GM23338 (cell line): Measurements from ENCODE around the gene TRABD. TPM values are rescaled to one million over a fixed set of nuclear protein-coding genes. Genes with fewer than 3 reads are reported as not detected.

ENCODE experiments used
- ATAC-seq: fragments of 200-7000 bp; cut with Tn5 transposase; 3 replicates; pipeline ENCODE4 v1.9.1; 2020
- DNase-seq: peaks from one replicate; pipeline ENCODE4 v3.0.0-alpha.2; 2015; ENCODE audit warnings: low spot score
- H2AFZ ChIP-seq: fragments of 200-600 bp; sonication (generic); 2 replicates; pipeline ENCODE4 v1.8.0; 2016; ENCODE audit warnings: antibody characterized with exemption, mild to moderate bottlenecking, moderate library complexity
- H3F3A ChIP-seq: fragments of 200-600 bp; sonication (generic); replicated peaks from 2 replicates; pipeline ENCODE4 v1.8.0; 2017; ENCODE audit warnings: antibody characterized with exemption, mixed run types, low read depth
- H3K27ac ChIP-seq: fragments of 200-600 bp; sonication (generic); 2 replicates; pipeline ENCODE4 v1.6.1; 2016; ENCODE audit warnings: low read depth
- H3K27me3 ChIP-seq: fragments of 200-600 bp; sonication (generic); 2 replicates; pipeline ENCODE4 v1.8.0; 2016; ENCODE audit warnings: mild to moderate bottlenecking, mixed run types, moderate library complexity; ENCODE audit not compliant: insufficient read depth
- H3K36me3 ChIP-seq: fragments of 200-600 bp; sonication (generic); 2 replicates; pipeline ENCODE4 v1.8.0; 2016; ENCODE audit warnings: mild to moderate bottlenecking; ENCODE audit not compliant: insufficient read depth
- H3K4me1 ChIP-seq: fragments of 200-600 bp; sonication (generic); 2 replicates; pipeline ENCODE4 v1.8.0; 2016; ENCODE audit warnings: mild to moderate bottlenecking, moderate library complexity; ENCODE audit not compliant: insufficient read depth
- H3K4me2 ChIP-seq: fragments of 200-600 bp; sonication (generic); 2 replicates; pipeline ENCODE4 v1.7.1; 2017; ENCODE audit warnings: mixed run types
- H3K4me3 ChIP-seq: fragments of 200-600 bp; sonication (generic); 2 replicates; pipeline ENCODE4 v1.6.1; 2016; ENCODE audit warnings: mixed run types
- H3K79me2 ChIP-seq: fragments of 200-600 bp; sonication (generic); replicated peaks from 2 replicates; pipeline ENCODE4 v1.8.0; 2017; ENCODE audit warnings: mild to moderate bottlenecking; ENCODE audit not compliant: insufficient read depth
- H3K9me2 ChIP-seq: fragments of 200-600 bp; sonication (generic); 2 replicates; pipeline ENCODE4 v1.8.0; 2017; ENCODE audit not compliant: insufficient read depth
- H4K20me1 ChIP-seq: fragments of 200-600 bp; sonication (generic); replicated peaks from 2 replicates; pipeline ENCODE4 v1.8.0; 2017; ENCODE audit warnings: mild to moderate bottlenecking; ENCODE audit not compliant: insufficient read depth
- H3K27ac Mint-ChIP-seq: 2 replicates; pipeline ENCODE4 v1.8.0; 2020; ENCODE audit warnings: inconsistent platforms, mild to moderate bottlenecking, moderate library complexity, mixed read lengths
- H3K27me3 Mint-ChIP-seq: 3 replicates; pipeline ENCODE4 v1.8.0; 2022; ENCODE audit warnings: low read depth, mild to moderate bottlenecking, moderate library complexity, mixed read lengths, inconsistent platforms; ENCODE audit not compliant: insufficient read depth, poor library complexity
- H3K36me3 Mint-ChIP-seq: 3 replicates; pipeline ENCODE4 v1.8.0; 2021; ENCODE audit warnings: low read depth, mild to moderate bottlenecking, inconsistent platforms, moderate library complexity, mixed read lengths
- H3K4me1 Mint-ChIP-seq: 3 replicates; pipeline ENCODE4 v1.8.0; 2020; ENCODE audit warnings: mild to moderate bottlenecking, inconsistent platforms, mixed read lengths
- H3K4me3 Mint-ChIP-seq: 3 replicates; pipeline ENCODE4 v1.8.0; 2021; ENCODE audit warnings: moderate library complexity, mild to moderate bottlenecking, inconsistent platforms, mixed read lengths
- H3K9me3 Mint-ChIP-seq: 3 replicates; pipeline ENCODE4 v1.8.0; 2020; ENCODE audit warnings: moderate library complexity, mild to moderate bottlenecking, inconsistent platforms, mixed read lengths
- CREB1 ChIP-seq: fragments of 250-450 bp; sonication (Bioruptor Pico); IDR thresholded peaks from 2 replicates; pipeline ENCODE4 v1.5.0; 2020; ENCODE audit warnings: low read depth, mild to moderate bottlenecking, moderate library complexity
- CTCF ChIP-seq, 2 experiments: fragments of 200-600 bp in 1 of 2; sonication (generic) in 1 of 2; conservative IDR thresholded peaks; 2 replicates each; pipeline versions ENCODE4 v1.5.1 to v1.6.1; 2016 to 2017; ENCODE audit warnings: antibody characterized with exemption in 2 of 2, low read depth in 2 of 2, mild to moderate bottlenecking in 2 of 2, moderate library complexity in 1 of 2
- EZH2 ChIP-seq: fragments of 200-600 bp; sonication (generic); IDR thresholded peaks from one replicate; pipeline ENCODE4 v1.8.0; 2017; ENCODE audit warnings: antibody characterized with exemption, mild to moderate bottlenecking, low read depth; ENCODE audit not compliant: unreplicated experiment
- EZH2phosphoT487 ChIP-seq: fragments of 200-600 bp; sonication (generic); IDR thresholded peaks from one replicate; pipeline ENCODE4 v1.8.1; 2018; ENCODE audit warnings: antibody characterized with exemption; ENCODE audit not compliant: unreplicated experiment
- JUNB ChIP-seq: IDR thresholded peaks from one replicate; pipeline ENCODE4 v1.6.1; 2016; ENCODE audit warnings: antibody characterized with exemption; ENCODE audit not compliant: unreplicated experiment
- NANOG ChIP-seq: IDR thresholded peaks from 2 replicates; pipeline ENCODE4 v1.6.1; 2016; ENCODE audit warnings: antibody characterized with exemption, borderline replicate concordance
- ZNF114 ChIP-seq: fragments of 250-450 bp; sonication (Bioruptor Pico); IDR thresholded peaks from 2 replicates; pipeline ENCODE4 v1.5.0; 2020; ENCODE audit warnings: mild to moderate bottlenecking, moderate library complexity
- ZNF331 ChIP-seq: fragments of 250-450 bp; sonication (Bioruptor Pico); IDR thresholded peaks from 2 replicates; pipeline ENCODE4 v1.5.0; 2020; ENCODE audit warnings: low read depth, mild to moderate bottlenecking, moderate library complexity
- polyA plus RNA-seq: library from polyadenylated mRNA; unstranded; fragments of >200 nt; fragmentation: Nextera tagmentation; extraction: Ambion mirVana; gene quantifications from 2 replicates; pipeline ENCODE4 v1.2.1, GENCODE V29; 2016
- total RNA-seq: library from RNA; depleted of rRNA; stranded (reverse); fragments of >200 nt; shearing (Covaris generic); gene quantifications from 2 replicates; pipeline ENCODE4 v1.2.3, GENCODE V29; 2014
- TF ChIP-seq, protein P1 (sequence below): IDR thresholded peaks from one replicate; pipeline ENCODE4 v1.6.1; 2018; ENCODE audit warnings: antibody characterized with exemption; ENCODE audit not compliant: unreplicated experiment

TRABD gene
- total and polyA plus RNA-seq, 2 experiments from 2014 or later: 44.1 to 66.1 TPM

- Histone ChIP-seq H3K27ac (no peak overlapping the region), H3K79me2 (peaks cover 5% of the 10 kb centered on the region; the same call in 1 of the 2 replicates), H3K36me3 (no peaks in the 10 kb centered on the region), H3K4me2 (no peak overlapping the region), H3K4me1 (no peaks in the 10 kb centered on the region; the same call in 1 of the 2 replicates), H3K4me3 (no peak overlapping the region), H4K20me1 (peaks cover 8% of the 10 kb centered on the region), H2AFZ (no peak overlapping the region), H3K27me3 (no peaks in the 10 kb centered on the region), H3K9me2 (no peaks in the 10 kb centered on the region), H3F3A (no peaks in the 10 kb centered on the region)
- ATAC-seq: peak; percentile 88
- TF ChIP-seq JUNB (no peak), NANOG (no peak), EZH2phosphoT487 (no peak), ZNF331 (no peak)
- TF ChIP-seq, protein P1, sequence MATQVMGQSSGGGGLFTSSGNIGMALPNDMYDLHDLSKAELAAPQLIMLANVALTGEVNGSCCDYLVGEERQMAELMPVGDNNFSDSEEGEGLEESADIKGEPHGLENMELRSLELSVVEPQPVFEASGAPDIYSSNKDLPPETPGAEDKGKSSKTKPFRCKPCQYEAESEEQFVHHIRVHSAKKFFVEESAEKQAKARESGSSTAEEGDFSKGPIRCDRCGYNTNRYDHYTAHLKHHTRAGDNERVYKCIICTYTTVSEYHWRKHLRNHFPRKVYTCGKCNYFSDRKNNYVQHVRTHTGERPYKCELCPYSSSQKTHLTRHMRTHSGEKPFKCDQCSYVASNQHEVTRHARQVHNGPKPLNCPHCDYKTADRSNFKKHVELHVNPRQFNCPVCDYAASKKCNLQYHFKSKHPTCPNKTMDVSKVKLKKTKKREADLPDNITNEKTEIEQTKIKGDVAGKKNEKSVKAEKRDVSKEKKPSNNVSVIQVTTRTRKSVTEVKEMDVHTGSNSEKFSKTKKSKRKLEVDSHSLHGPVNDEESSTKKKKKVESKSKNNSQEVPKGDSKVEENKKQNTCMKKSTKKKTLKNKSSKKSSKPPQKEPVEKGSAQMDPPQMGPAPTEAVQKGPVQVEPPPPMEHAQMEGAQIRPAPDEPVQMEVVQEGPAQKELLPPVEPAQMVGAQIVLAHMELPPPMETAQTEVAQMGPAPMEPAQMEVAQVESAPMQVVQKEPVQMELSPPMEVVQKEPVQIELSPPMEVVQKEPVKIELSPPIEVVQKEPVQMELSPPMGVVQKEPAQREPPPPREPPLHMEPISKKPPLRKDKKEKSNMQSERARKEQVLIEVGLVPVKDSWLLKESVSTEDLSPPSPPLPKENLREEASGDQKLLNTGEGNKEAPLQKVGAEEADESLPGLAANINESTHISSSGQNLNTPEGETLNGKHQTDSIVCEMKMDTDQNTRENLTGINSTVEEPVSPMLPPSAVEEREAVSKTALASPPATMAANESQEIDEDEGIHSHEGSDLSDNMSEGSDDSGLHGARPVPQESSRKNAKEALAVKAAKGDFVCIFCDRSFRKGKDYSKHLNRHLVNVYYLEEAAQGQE: no peak
- H3K9me3 Mint-ChIP-seq: no peaks in the 10 kb centered on the region
- peak; percentile 77 for DNase-seq
- peaks cover 1% of the 10 kb centered on the region for H3K27me3 Mint-ChIP-seq
- H3K36me3 Mint-ChIP-seq: peaks cover 62% of the 10 kb centered on the region
- no peak overlapping the region; the same call in 2 of the 3 replicates for H3K4me3 Mint-ChIP-seq
- peaks cover 2% of the 10 kb centered on the region; the same call in 2 of the 3 replicates for H3K4me1 Mint-ChIP-seq
- H3K27ac Mint-ChIP-seq: no peak overlapping the region
Measured at GRCh38 chr22:50218996-50219727, 33.4 kb downstream of the TRABD start.

- H2AFZ ChIP-seq: no peak overlapping the region
- no peaks in the 10 kb centered on the region for H3K36me3 ChIP-seq
- H3K27me3 ChIP-seq: no peaks in the 10 kb centered on the region
- no peaks in the 10 kb centered on the region; the same call in 1 of the 2 replicates for H3K4me1 ChIP-seq
- H3K4me2 ChIP-seq: no peak overlapping the region
- DNase-seq (no peak), ATAC-seq (no peak)
- H4K20me1 ChIP-seq: peaks cover 6% of the 10 kb centered on the region
- no peaks in the 10 kb centered on the region for H3F3A ChIP-seq
- no peak overlapping the region for H3K4me3 ChIP-seq
- H3K27me3 Mint-ChIP-seq: peaks cover 1% of the 10 kb centered on the region
- peaks cover 2% of the 10 kb centered on the region; the same call in 1 of the 3 replicates for H3K4me1 Mint-ChIP-seq
- H3K4me3 Mint-ChIP-seq: no peak overlapping the region; the same call in 2 of the 3 replicates
- no peak overlapping the region for H3K27ac Mint-ChIP-seq
- H3K9me2 ChIP-seq: no peaks in the 10 kb centered on the region
- H3K79me2 ChIP-seq: peaks cover 1% of the 10 kb centered on the region; the same call in 1 of the 2 replicates
- H3K36me3 Mint-ChIP-seq: peaks cover 60% of the 10 kb centered on the region
- no peaks in the 10 kb centered on the region for H3K9me3 Mint-ChIP-seq
- H3K27ac ChIP-seq: no peak overlapping the region
- TF ChIP-seq EZH2 (no peak), CREB1 (CRISPR knock-in tag) (no peak), NANOG (no peak), ZNF331 (no peak), ZNF114 (CRISPR knock-in tag) (no peak), CTCF (conservative IDR thresholded peaks at IDR 0.05; ENCODE audit: low read depth in 2 of 2) (no peak)
- TF ChIP-seq, protein P1: no peak
Measured at GRCh38 chr22:50219800-50220602, 34.3 kb downstream of the TRABD start.
